ENCODE results near the gene ANTXRL.

GRCh38 chr10:46272863-46273415 lies 13.9 kb upstream of the ANTXRL start:
- TF ChIP-seq CTCF (IDR thresholded peaks at IDR 0.05) (no peak), POLR2A (IDR thresholded peaks at IDR 0.05) (no peak)
